PC-9 (cell line): Measurements from ENCODE around the gene MAGEB6B. TPM values are rescaled to one million over a fixed set of nuclear protein-coding genes. Genes with fewer than 3 reads are reported as not detected.

ENCODE experiments used
- Bru-seq: library from RNA; stranded (reverse); fragments of 400-500 nt; gene quantifications from one replicate; lab custom pipeline; 2021; lab: Mats Ljungman, UMichigan
- BruChase-seq, 2 experiments: library from RNA; stranded (reverse); fragments of 400-500 nt; gene quantifications; one replicate each; lab custom pipeline; 2021; lab: Mats Ljungman, UMichigan
- BruUV-seq: library from RNA; stranded (reverse); fragments of 400-500 nt; replicated peaks from 2 replicates; lab custom pipeline; 2021; lab: Mats Ljungman, UMichigan
- CTCF ChIA-PET: fragments of 300-600 bp; sonication (Branson Sonifier 250); formaldehyde crosslinking; loops from one replicate; lab custom pipeline; 2022; ENCODE audit warnings: antibody characterized with exemption; lab: Charles Lee
- POLR2A ChIA-PET: fragments of 300-600 bp; sonication (Branson Sonifier 250); formaldehyde crosslinking; loops from one replicate; lab custom pipeline; 2022; ENCODE audit warnings: antibody characterized with exemption; ENCODE audit not compliant: unreplicated experiment; lab: Charles Lee
- DNase-seq, 2 experiments: peaks; one replicate each; pipeline versions ENCODE4 v3.0.0 to v3.0.0-alpha.2; 2015 to 2022; ENCODE audit warnings: mixed read lengths in 1 of 2
- H2AFZ ChIP-seq: fragments of 200-600 bp; sonication (generic); 2 replicates; pipeline ENCODE4 v1.8.1; 2017; ENCODE audit warnings: antibody characterized with exemption
- H3F3A ChIP-seq: fragments of 200-600 bp; sonication (generic); 2 replicates; pipeline ENCODE4 v1.8.1; 2017; ENCODE audit warnings: antibody characterized with exemption, mild to moderate bottlenecking, low read depth; ENCODE audit not compliant: insufficient read depth
- H3K27ac ChIP-seq: fragments of 200-600 bp; sonication (generic); 2 replicates; pipeline ENCODE4 v1.6.1; 2016; ENCODE audit warnings: mixed run types
- H3K27me3 ChIP-seq: fragments of 200-600 bp; sonication (generic); 2 replicates; pipeline ENCODE4 v1.6.1; 2016; ENCODE audit warnings: low read depth, mixed run types; ENCODE audit not compliant: insufficient read depth
- H3K36me3 ChIP-seq: fragments of 200-600 bp; sonication (generic); 2 replicates; pipeline ENCODE4 v1.6.1; 2016; ENCODE audit warnings: low read depth, mixed run types
- H3K4me1 ChIP-seq: fragments of 200-600 bp; sonication (generic); replicated peaks from 2 replicates; pipeline ENCODE4 v1.6.1; 2016; ENCODE audit warnings: mixed run types; ENCODE audit not compliant: insufficient read depth
- H3K4me2 ChIP-seq: fragments of 200-600 bp; sonication (generic); 2 replicates; pipeline ENCODE4 v1.6.1; 2017; ENCODE audit warnings: mixed run types
- H3K4me3 ChIP-seq: fragments of 200-600 bp; sonication (generic); 2 replicates; pipeline ENCODE4 v1.6.1; 2016; ENCODE audit warnings: mixed run types
- H3K79me2 ChIP-seq: fragments of 200-600 bp; sonication (generic); 2 replicates; pipeline ENCODE4 v1.6.1; 2017; ENCODE audit warnings: low read depth, mixed run types
- H3K9me2 ChIP-seq: fragments of 200-600 bp; sonication (generic); 2 replicates; pipeline ENCODE4 v1.8.1; 2017; ENCODE audit warnings: mild to moderate bottlenecking; ENCODE audit not compliant: insufficient read depth
- H3K9me3 ChIP-seq: fragments of 200-600 bp; sonication (generic); 2 replicates; pipeline ENCODE4 v1.8.1; 2016; ENCODE audit warnings: low read depth; ENCODE audit not compliant: insufficient read depth
- H4K20me1 ChIP-seq: fragments of 200-600 bp; sonication (generic); 2 replicates; pipeline ENCODE4 v1.8.1; 2017; ENCODE audit not compliant: insufficient read depth
- EZH2 ChIP-seq: fragments of 200-600 bp; sonication (generic); IDR thresholded peaks from 2 replicates; pipeline ENCODE4 v1.8.0; 2017; ENCODE audit warnings: antibody characterized with exemption, low read depth
- intact Hi-C: fragments of 100-400 bp; cut with micrococcal nuclease; formaldehyde crosslinking; loops from one replicate; pipeline ENCODE4 v1.10.0; 2022; ENCODE audit not compliant: unreplicated experiment
- long read RNA-seq: library from polyadenylated mRNA; stranded (forward); transcript quantifications from one replicate; pipeline ENCODE4 v2.0.0, GENCODE V29; 2022
- total RNA-seq: library from RNA; stranded (reverse); gene quantifications from 2 replicates; pipeline ENCODE4 v1.2.3, GENCODE V29; 2021
- TF ChIP-seq, protein P1 (sequence below): fragments of 200-600 bp; sonication (generic); conservative IDR thresholded peaks from 2 replicates; pipeline ENCODE4 v1.6.1; 2017; ENCODE audit warnings: mixed run types, antibody characterized with exemption, mild to moderate bottlenecking, moderate library complexity

Gene MAGEB6B
- total RNA-seq (not detected in 2 replicates), Bru-seq, nascent RNA (not detected), BruChase-seq, experiment 1, labeled RNA remaining after a 2-hour chase (not detected), BruChase-seq, experiment 2, labeled RNA remaining after a 6-hour chase (not detected)
- long read RNA-seq, result 0 reads

DNA sequence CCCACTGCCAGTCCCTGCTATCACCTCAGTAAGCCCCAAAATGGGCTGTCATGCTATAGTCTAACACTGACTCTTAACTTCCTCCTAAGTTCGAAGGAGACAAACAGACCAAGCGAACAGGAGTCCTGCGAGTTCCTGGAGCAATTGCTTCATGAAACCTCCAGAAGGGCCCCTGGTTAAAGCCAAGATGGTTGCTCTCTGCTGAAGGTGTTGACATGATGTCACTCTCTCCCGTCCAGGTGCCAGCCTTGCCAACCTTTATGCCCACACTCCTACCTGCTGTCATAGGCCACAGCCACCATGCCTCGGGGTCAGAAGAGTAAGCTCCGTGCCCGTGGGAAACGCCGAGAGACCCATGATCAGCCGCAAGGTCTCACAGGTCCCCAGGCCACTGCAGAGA, at the start of gene MAGEB6B:
TSS of gene MAGEB6B (plus strand) at position 301 of the 400 bp plus-strand sequence. CDS start at position 301, 0 bp downstream.
- H3K4me1 ChIP-seq, result no peaks in the 10 kb centered on the region
- no peak for DNase-seq
- no peaks in the 10 kb centered on the region for H3K9me3 ChIP-seq
- H3K4me3 ChIP-seq, result no peak within 1 kb of the TSS
- H3F3A ChIP-seq, result no peaks in the 10 kb centered on the region
- H3K4me2 ChIP-seq, result no peak within 1 kb of the TSS
- CTCF ChIA-PET, result no interaction called here
- H3K27ac ChIP-seq, result no peak within 1 kb of the TSS
- H3K36me3 ChIP-seq, result no peaks in the 10 kb centered on the region
- no TSS peak for BruUV-seq
- no peak within 1 kb of the TSS for H2AFZ ChIP-seq
- POLR2A ChIA-PET, result no interaction called here
- no peaks in the 10 kb centered on the region for H3K9me2 ChIP-seq
- no peaks in the 10 kb centered on the region for H4K20me1 ChIP-seq
- no peaks in the 10 kb centered on the region for H3K79me2 ChIP-seq
- intact Hi-C loops, result no loop called here
- H3K27me3 ChIP-seq, result no peaks in the 10 kb centered on the region
- TF ChIP-seq EZH2, result no peak
- TF ChIP-seq, protein P1, sequence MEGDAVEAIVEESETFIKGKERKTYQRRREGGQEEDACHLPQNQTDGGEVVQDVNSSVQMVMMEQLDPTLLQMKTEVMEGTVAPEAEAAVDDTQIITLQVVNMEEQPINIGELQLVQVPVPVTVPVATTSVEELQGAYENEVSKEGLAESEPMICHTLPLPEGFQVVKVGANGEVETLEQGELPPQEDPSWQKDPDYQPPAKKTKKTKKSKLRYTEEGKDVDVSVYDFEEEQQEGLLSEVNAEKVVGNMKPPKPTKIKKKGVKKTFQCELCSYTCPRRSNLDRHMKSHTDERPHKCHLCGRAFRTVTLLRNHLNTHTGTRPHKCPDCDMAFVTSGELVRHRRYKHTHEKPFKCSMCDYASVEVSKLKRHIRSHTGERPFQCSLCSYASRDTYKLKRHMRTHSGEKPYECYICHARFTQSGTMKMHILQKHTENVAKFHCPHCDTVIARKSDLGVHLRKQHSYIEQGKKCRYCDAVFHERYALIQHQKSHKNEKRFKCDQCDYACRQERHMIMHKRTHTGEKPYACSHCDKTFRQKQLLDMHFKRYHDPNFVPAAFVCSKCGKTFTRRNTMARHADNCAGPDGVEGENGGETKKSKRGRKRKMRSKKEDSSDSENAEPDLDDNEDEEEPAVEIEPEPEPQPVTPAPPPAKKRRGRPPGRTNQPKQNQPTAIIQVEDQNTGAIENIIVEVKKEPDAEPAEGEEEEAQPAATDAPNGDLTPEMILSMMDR, result no peak

DNA sequence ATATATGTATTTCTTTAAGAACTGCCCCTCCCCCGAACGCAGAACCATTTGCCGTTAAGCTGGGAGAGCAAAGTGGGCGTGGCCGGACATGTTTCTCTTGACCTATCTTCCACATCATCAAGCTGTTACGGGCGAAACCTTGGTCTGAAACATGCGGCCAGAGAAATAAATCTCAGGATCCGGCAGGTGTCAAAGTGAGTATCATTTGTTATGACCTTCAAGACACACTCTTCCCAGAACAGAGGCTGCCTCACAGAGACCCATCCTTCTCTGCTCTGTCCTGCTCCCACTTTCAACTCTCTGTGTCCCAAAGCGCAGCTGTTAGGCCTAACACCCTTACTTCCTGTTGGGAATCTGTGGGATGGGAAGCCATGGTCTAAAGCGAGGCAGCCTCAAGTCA, 22.1 kb upstream of the MAGEB6B start, which contains the start of gene MAGEB18:
TSS of gene MAGEB18 (plus strand) at position 70 of the 400 bp plus-strand sequence. CDS start 643 bp downstream, outside the sequence.
- ChIA-PET POLR2A (no interaction called here), CTCF (no interaction called here)
- intact Hi-C loops, result no loop called here
- no peak within 1 kb of the TSS for H3K4me2 ChIP-seq
- H3K27me3 ChIP-seq, result no peaks in the 10 kb centered on the region
- no peaks in the 10 kb centered on the region for H3K79me2 ChIP-seq
- no peak within 1 kb of the TSS for H2AFZ ChIP-seq
- no peak within 1 kb of the TSS for H3K4me3 ChIP-seq
- H3K9me2 ChIP-seq, result no peaks in the 10 kb centered on the region
- no peaks in the 10 kb centered on the region for H3K4me1 ChIP-seq
- no peaks in the 10 kb centered on the region for H3F3A ChIP-seq
- no TSS peak for BruUV-seq
- H3K36me3 ChIP-seq, result no peaks in the 10 kb centered on the region
- no peak for DNase-seq
- TF ChIP-seq, protein P1, result no peak
- no peak for TF ChIP-seq EZH2
- H3K27ac ChIP-seq, result no peak within 1 kb of the TSS
- H4K20me1 ChIP-seq, result no peaks in the 10 kb centered on the region
- no peaks in the 10 kb centered on the region for H3K9me3 ChIP-seq

DNA sequence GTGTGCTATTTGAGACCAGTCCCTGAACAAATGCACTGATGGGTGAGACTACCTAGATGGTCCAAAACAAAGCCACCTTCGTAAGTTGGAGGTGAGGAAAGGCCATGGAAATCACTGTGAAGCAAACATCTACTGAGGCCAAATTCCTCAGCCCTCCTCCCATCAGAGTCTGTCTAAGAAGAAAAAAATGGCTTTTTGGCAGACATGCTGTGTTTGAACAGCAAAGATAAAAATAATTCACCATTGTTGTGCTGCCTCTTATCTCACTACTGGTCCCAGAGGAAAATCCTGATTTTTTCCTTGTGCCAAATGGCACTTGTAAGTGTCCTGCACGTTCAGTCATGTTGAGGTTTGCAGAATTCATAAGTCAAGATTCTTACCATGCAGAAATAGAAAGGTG, 14.4 kb upstream of the MAGEB6B start:
- Histone ChIP-seq H4K20me1 (no peaks in the 10 kb centered on the region), H3K4me3 (no peak overlapping the region), H3K4me2 (no peak overlapping the region), H3K79me2 (no peaks in the 10 kb centered on the region), H3K4me1 (no peaks in the 10 kb centered on the region), H3K27me3 (no peaks in the 10 kb centered on the region), H3K27ac (no peak overlapping the region), H3K36me3 (no peaks in the 10 kb centered on the region), H3K9me3 (no peaks in the 10 kb centered on the region), H3K9me2 (no peaks in the 10 kb centered on the region), H3F3A (no peaks in the 10 kb centered on the region), H2AFZ (no peak overlapping the region)
- CTCF ChIA-PET, result no interaction called here
- no peak for DNase-seq
- POLR2A ChIA-PET, result no interaction called here
- no peak for TF ChIP-seq EZH2
- TF ChIP-seq, protein P1, result no peak
- no TSS peak for BruUV-seq
- intact Hi-C loops, result no loop called here
